GM12878 (cell line): ENCODE results near the gene RNASEH2B. TPM values are rescaled to one million over a fixed set of nuclear protein-coding genes. Genes with fewer than 3 reads are reported as not detected.

ENCODE experiments used
- ATAC-seq: fragments of 200-7000 bp; cut with Tn5 transposase; 3 replicates; pipeline ENCODE4 v1.9.1; 2020; ENCODE audit warnings: mild to moderate bottlenecking, moderate library complexity
- BruUV-seq: library from RNA; stranded (reverse); fragments of 400-500 nt; replicated peaks from 2 replicates; lab custom pipeline; 2021; lab: Mats Ljungman, UMichigan
- CTCF ChIA-PET: fragments of 300-600 bp; sonication (Branson Sonifier 250); formaldehyde crosslinking; extraction: SDS; loops from one replicate; lab custom pipeline; 2021; ENCODE audit warnings: inconsistent platforms; lab: Yijun Ruan, JAX
- POLR2A ChIA-PET: fragments of 350-600 bp; formaldehyde crosslinking; extraction: SDS; loops from one replicate; lab custom pipeline; 2021; ENCODE audit warnings: inconsistent platforms; lab: Charles Lee
- RAD21 ChIA-PET: fragments of 300-600 bp; sonication (Branson Sonifier 250); formaldehyde crosslinking; loops from one replicate; lab custom pipeline; 2023; ENCODE audit warnings: antibody characterized with exemption; ENCODE audit not compliant: unreplicated experiment; lab: Charles Lee
- SMC1A ChIA-PET: fragments of 300-600 bp; sonication (Branson Sonifier 250); formaldehyde crosslinking; loops from one replicate; lab custom pipeline; 2023; ENCODE audit not compliant: unreplicated experiment, uncharacterized antibody; lab: Charles Lee
- DNase-seq: peaks from one replicate; pipeline ENCODE4 v3.0.0-alpha.2; 2011; ENCODE audit warnings: low read depth, low spot score
- FAIRE-seq: peaks from 3 replicates; lab custom pipeline; 2011; peaks lifted over from hg19 to GRCh38; lab: Jason Lieb, UNC
- H2AFZ ChIP-seq: 2 replicates; pipeline ENCODE4 v1.6.0; 2011; ENCODE audit warnings: low read depth, low read length, control low read depth; ENCODE audit not compliant: control insufficient read depth
- H3K27ac ChIP-seq: 2 replicates; pipeline ENCODE4 v1.5.1; 2011; ENCODE audit warnings: control low read depth; ENCODE audit not compliant: control insufficient read depth, insufficient read depth
- H3K27me3 ChIP-seq, 2 experiments: replicated peaks in 1 of 2; 2 replicates each; pipeline versions ENCODE4 v1.6.0 to v1.6.1; 2011; ENCODE audit warnings: low read length in 1 of 2; ENCODE audit not compliant: control insufficient read depth in 2 of 2, insufficient read depth in 2 of 2
- H3K36me3 ChIP-seq, 2 experiments: 2 replicates each; pipeline ENCODE4 v1.5.1; 2011; ENCODE audit warnings: low read length in 1 of 2; ENCODE audit not compliant: control insufficient read depth in 2 of 2, insufficient read depth in 2 of 2
- H3K4me1 ChIP-seq: 2 replicates; pipeline ENCODE4 v1.6.1; 2011; ENCODE audit warnings: mild to moderate bottlenecking, low read length, moderate library complexity, mixed read lengths; ENCODE audit not compliant: control insufficient read depth, insufficient read depth
- H3K4me2 ChIP-seq: 2 replicates; pipeline ENCODE4 v1.6.0; 2011; ENCODE audit warnings: control low read depth; ENCODE audit not compliant: control insufficient read depth, insufficient read depth
- H3K4me3 ChIP-seq: fragments of 200-600 bp; sonication (generic); 2 replicates; pipeline ENCODE4 v1.5.1; 2016
- H3K79me2 ChIP-seq: 2 replicates; pipeline ENCODE4 v1.6.0; 2011; ENCODE audit warnings: low read length; ENCODE audit not compliant: control insufficient read depth, insufficient read depth
- H3K9ac ChIP-seq: 2 replicates; pipeline ENCODE4 v1.8.0; 2011; ENCODE audit warnings: low read length, control low read depth, mixed read lengths; ENCODE audit not compliant: control insufficient read depth, insufficient read depth
- H3K9me3 ChIP-seq: replicated peaks from 3 replicates; pipeline ENCODE4 v1.5.1; 2011; ENCODE audit warnings: mild to moderate bottlenecking, low read length; ENCODE audit not compliant: control insufficient read depth, insufficient read depth
- H4K20me1 ChIP-seq: 2 replicates; pipeline ENCODE4 v1.6.0; 2011; ENCODE audit not compliant: control insufficient read depth, insufficient read depth
- BCLAF1 ChIP-seq: fragments of 450-650 bp; IDR thresholded peaks from 2 replicates; pipeline ENCODE4 v1.6.1; 2017; ENCODE audit warnings: antibody characterized with exemption, mild to moderate bottlenecking, moderate library complexity
- BHLHE40 ChIP-seq, 2 experiments: fragments of 450-650 bp in 1 of 2; IDR thresholded peaks; 2 replicates each; pipeline ENCODE4 v1.6.1; 2011 to 2017; ENCODE audit warnings: low read depth in 2 of 2, borderline replicate concordance in 1 of 2, improper control_type of control experiment in 1 of 2, low read length in 1 of 2, mild to moderate bottlenecking in 1 of 2
- CHD1 ChIP-seq: IDR thresholded peaks from 2 replicates; pipeline ENCODE4 v1.6.1; 2012; ENCODE audit warnings: low read depth, low read length, improper control_type of control experiment
- CHD4 ChIP-seq: fragments of 200-600 bp; sonication (generic); IDR thresholded peaks from 2 replicates; pipeline ENCODE4 v1.6.1; 2016; ENCODE audit warnings: mild to moderate bottlenecking
- DPF2 ChIP-seq: fragments of 450-650 bp; IDR thresholded peaks from 2 replicates; pipeline ENCODE4 v1.6.1; 2017; ENCODE audit warnings: mild to moderate bottlenecking
- KLF5 ChIP-seq: fragments of 450-650 bp; IDR thresholded peaks from 2 replicates; pipeline ENCODE4 v1.6.1; 2014; ENCODE audit warnings: mild to moderate bottlenecking; ENCODE audit not compliant: partially characterized antibody
- MEF2B ChIP-seq: fragments of 450-650 bp; IDR thresholded peaks from 2 replicates; pipeline ENCODE4 v1.6.1; 2018; ENCODE audit warnings: mild to moderate bottlenecking, moderate library complexity; ENCODE audit not compliant: partially characterized antibody, poor library complexity, severe bottlenecking
- MLLT1 ChIP-seq: fragments of 450-650 bp; IDR thresholded peaks from 2 replicates; pipeline ENCODE4 v1.6.1; 2016; ENCODE audit warnings: mild to moderate bottlenecking
- MYB ChIP-seq: fragments of 150-350 bp; IDR thresholded peaks from 2 replicates; pipeline ENCODE4 v1.6.1; 2014; ENCODE audit warnings: mild to moderate bottlenecking, low read depth, low read length, borderline replicate concordance
- NFIC ChIP-seq: IDR thresholded peaks from 2 replicates; pipeline ENCODE4 v1.6.1; 2012; ENCODE audit warnings: low read depth, mild to moderate bottlenecking, inconsistent platforms, low read length, moderate library complexity
- PBX3 ChIP-seq: IDR thresholded peaks from 2 replicates; pipeline ENCODE4 v1.6.1; 2011; ENCODE audit warnings: mild to moderate bottlenecking, low read depth, low read length, moderate library complexity; ENCODE audit not compliant: insufficient replicate concordance
- POU2F2 ChIP-seq: IDR thresholded peaks from 3 replicates; pipeline ENCODE4 v1.6.1; 2011; ENCODE audit warnings: low read depth, mild to moderate bottlenecking, low read length, borderline replicate concordance
- SMC3 ChIP-seq: IDR thresholded peaks from 2 replicates; pipeline ENCODE4 v1.6.1; 2011; ENCODE audit warnings: low read length, improper control_type of control experiment, borderline replicate concordance
- WGBS: methylation state at CpG from one replicate; pipeline ENCODE4 v1.1.6; 2016; ENCODE audit warnings: low lambda C conversion rate; ENCODE audit not compliant: insufficient replicate concordance, insufficient coverage; ENCODE audit errors: missing lambda C conversion rate; 5-methylcytosine and 5-hydroxymethylcytosine counted together
- in situ Hi-C: fragments of 300-500 bp; cut with MboI; formaldehyde crosslinking; loops from 9 replicates; pipeline ENCODE4 v1.14.3; 2018; ENCODE audit warnings: mixed read lengths
- intact Hi-C: fragments of 100-400 bp; cut with micrococcal nuclease; formaldehyde crosslinking; loops from one replicate; pipeline ENCODE4 v1.14.2; 2022; ENCODE audit not compliant: unreplicated experiment
- polyA plus RNA-seq, 11 experiments: library from polyadenylated mRNA; depleted of rRNA in 4 of 11; unstranded in 6 of 11; stranded (reverse) in 5 of 11; fragments of >200 nt; fragmentation: Nextera tagmentation in 4 of 11; fragmentation: Illumina TruSeq in 1 of 11; extraction: Ambion mirVana in 4 of 11; extraction: Trizol in 1 of 11; gene quantifications; 1 replicate in 1 of 11; 2 replicates in 10 of 11; pipeline versions ENCODE4 v1.2.1 to v1.2.3, GENCODE V29; 2011 to 2016; ENCODE audit warnings: inconsistent platforms in 2 of 11, missing spikeins in 2 of 11, low read depth in 1 of 11
- total RNA-seq, 4 experiments: library from RNA; depleted of rRNA in 3 of 4; stranded (reverse); fragments of >200 nt in 3 of 4; fragmentation: Illumina TruSeq in 1 of 4; extraction: Trizol in 1 of 4; gene quantifications; 2 replicates each; pipeline versions ENCODE4 v1.2.1 to v1.2.3, GENCODE V29; 2013 to 2021

Gene RNASEH2B
- total and polyA plus RNA-seq, 10 of the 15 experiments (the other 5 are each of a cell fraction or from before 2014, with no cell fraction given), result 64.9 to 148 (median 97.3) TPM

GRCh38 chr13:50941146-50941545 lies 31.6 kb downstream of the RNASEH2B start:
- SMC1A ChIA-PET, result no interaction called here

More at GRCh38 chr13:50941146-50941545, 31.6 kb downstream of the RNASEH2B start:
- no peak for ATAC-seq
- 100% methylated on average over 2 of the region's 2 CpGs for WGBS
- FAIRE-seq, result no peak
- no peak overlapping the region for H3K4me3 ChIP-seq
- H3K9me3 ChIP-seq, result no peaks in the 10 kb centered on the region
- ChIA-PET POLR2A (no interaction called here), CTCF (no interaction called here), RAD21 (interaction anchor here (1.0 kb wide), 1 partner anchor 29 kb away, joined by 3 read pairs; no protein-coding TSS in a partner anchor)
- H3K79me2 ChIP-seq, result no peaks in the 10 kb centered on the region
- TF ChIP-seq PBX3, result no peak
- no peak for TF ChIP-seq BHLHE40 (IDR thresholded peaks at IDR 0.05; ENCODE audit: borderline replicate concordance in 1 of 2, low read depth in 2 of 2, low read length in 1 of 2)
- no peak for TF ChIP-seq CHD1
- TF ChIP-seq CHD4, result no peak
- no peak for TF ChIP-seq BCLAF1
- no peak for TF ChIP-seq SMC3
- TF ChIP-seq POU2F2, result no peak
- TF ChIP-seq KLF5, result no peak
- no peak for TF ChIP-seq MEF2B
- TF ChIP-seq MLLT1, result no peak
- TF ChIP-seq MYB, result no peak
- TF ChIP-seq DPF2, result no peak
- no peak for TF ChIP-seq NFIC
- no peak overlapping the region for H2AFZ ChIP-seq
- no peak overlapping the region for H3K9ac ChIP-seq
- H3K4me1 ChIP-seq, result no peaks in the 10 kb centered on the region
- H3K27me3 ChIP-seq, result no peaks in the 10 kb centered on the region
- H3K4me2 ChIP-seq, result no peak overlapping the region
- intact Hi-C loops (no loop called here), in situ Hi-C loops (no loop called here)
- BruUV-seq, result no TSS peak
- no peaks in the 10 kb centered on the region for H4K20me1 ChIP-seq
- peaks cover 2 to 12% of the 10 kb centered on the region in 2 experiments for H3K36me3 ChIP-seq
- H3K27ac ChIP-seq, result no peak overlapping the region
- no peak for DNase-seq
